T-helper 2 cell treated with Interferon-gamma antibody and Interleukin-4, amounts not matched to agents 100 ng/mL and 5 ng/mL, for 36 hours (primary cell): Measurements from ENCODE around the gene ETS2. TPM values are rescaled to one million over a fixed set of nuclear protein-coding genes. Genes with fewer than 3 reads are reported as not detected.

ENCODE experiments used
- intact Hi-C: fragments of 100-400 bp; cut with micrococcal nuclease; formaldehyde crosslinking; loops from one replicate; pipeline ENCODE4 v1.15.1; 2023
- total RNA-seq: library from RNA; stranded (reverse); gene quantifications from 2 replicates; pipeline ENCODE4 v1.2.3, GENCODE V29; 2022

The ETS2 gene
- total RNA-seq = 48.4 and 49.4 TPM in 2 replicates

DNA sequence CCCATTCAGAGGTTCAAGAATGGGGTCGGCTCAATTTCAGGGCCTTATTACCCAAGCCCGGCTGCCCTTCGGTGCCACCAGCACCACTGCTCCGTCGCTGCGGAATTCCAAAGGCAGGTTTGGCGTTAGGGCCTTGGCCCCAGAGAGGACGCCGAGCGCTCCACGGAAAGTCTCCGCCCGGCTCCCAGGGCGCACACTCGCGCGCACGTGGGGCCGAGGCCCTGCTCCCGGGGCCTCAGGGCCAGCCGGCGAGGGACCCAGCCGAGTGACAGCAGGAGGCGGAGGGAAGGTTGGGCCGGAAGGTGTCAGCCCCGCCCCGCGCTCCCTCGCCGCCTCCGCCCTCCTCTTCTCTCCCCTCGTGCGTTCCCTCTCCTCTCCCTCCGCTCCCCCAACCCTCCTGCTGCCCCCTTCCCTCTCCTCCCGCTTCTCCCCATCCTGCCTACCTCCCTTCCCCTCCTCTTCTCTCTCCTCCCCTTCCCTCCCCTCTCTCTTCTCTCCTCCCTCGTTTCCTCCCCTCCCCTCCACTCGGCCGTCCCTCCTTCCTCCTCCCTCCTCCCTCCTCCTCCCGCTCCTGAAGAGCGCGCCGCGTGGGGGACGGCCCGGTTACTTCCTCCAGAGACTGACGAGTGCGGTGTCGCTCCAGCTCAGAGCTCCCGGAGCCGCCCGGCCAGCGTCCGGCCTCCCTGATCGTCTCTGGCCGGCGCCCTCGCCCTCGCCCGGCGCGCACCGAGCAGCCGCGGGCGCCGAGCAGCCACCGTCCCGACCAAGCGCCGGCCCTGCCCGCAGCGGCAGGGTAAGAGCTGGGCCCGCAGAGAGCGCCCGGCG is at the start of gene ETS2:
ETS2 (plus strand) TSS at position 602 of the 825 bp plus-strand sequence. CDS start 4,106 bp downstream, outside the sequence.
- intact Hi-C loops = loop anchor here (1.0 to 10.0 kb wide), 8 partner anchors 26 to 507 kb away; partner anchors contain the start of gene PSMG1

DNA sequence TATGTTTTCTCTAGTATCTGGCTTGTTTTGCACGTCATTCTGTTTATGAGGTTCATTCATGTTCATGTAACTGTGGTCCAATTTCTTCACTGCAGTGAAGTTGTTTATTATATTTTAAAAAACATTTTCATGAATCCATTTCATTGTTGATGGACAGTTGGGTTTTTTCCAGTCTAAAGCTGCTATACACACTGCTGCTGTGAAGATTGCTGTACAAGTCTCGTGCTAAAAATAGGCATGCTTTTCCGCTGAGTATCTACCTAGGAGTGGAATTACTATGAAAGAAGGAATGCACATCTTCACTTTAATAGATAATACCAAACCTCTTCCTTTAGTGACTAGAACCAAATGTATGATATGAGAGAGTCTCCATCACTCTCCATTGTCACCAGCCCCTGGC is 49.0 kb upstream of the ETS2 start:
- intact Hi-C loops = no loop called here

DNA sequence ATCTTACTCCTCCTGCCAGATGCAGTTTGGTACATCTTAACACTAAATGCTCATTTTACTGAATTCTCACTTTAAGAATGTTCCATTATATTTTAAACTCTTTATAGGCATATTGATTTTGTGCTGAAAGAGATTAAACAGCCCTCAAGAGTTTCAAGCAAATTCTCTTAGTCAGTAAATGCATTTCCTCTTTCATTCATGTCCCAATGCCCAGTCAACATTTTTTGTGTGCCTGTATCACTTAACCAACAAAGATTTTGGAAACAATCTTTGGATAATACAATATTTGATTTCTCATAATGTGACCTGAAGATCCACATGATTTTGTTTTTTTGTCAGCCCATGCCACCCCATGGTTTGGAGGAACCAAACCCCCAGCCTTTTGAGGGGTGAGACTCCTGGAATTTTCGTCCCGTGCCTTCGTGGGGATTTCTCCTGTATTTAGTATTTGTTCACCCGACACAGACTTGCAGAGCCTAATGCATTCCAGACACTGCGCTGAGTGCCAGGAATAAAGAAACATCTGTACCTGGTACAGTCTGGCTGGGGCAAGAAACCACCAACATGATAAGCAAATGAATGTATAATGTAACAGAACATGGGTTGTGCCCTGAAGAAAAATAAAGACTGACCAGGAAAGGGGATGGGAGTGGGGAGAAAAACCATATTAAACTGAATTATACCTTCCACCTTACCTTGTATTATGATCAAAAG is 47.1 kb upstream of the ETS2 start:
- intact Hi-C loops = no loop called here

DNA sequence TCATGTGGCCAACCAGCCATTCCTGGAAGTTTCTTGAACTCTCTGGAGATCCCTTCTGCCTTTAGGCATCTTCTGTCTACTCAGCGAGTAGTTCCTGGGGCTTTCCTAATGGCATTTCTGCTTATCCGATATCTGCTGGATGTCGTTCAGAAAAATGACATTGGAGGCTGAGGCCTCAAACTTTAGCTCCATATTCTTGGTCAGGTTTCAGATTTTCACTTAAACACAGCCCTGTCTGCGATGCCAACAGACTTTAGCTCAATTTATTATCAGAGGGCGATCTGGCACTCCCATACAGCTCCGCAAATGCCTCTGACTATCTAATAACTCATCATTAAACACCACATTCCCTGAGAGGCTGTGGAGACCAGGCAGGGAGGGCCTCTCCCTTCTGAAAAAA is 46.3 kb upstream of the ETS2 start:
- intact Hi-C loops = no loop called here

DNA sequence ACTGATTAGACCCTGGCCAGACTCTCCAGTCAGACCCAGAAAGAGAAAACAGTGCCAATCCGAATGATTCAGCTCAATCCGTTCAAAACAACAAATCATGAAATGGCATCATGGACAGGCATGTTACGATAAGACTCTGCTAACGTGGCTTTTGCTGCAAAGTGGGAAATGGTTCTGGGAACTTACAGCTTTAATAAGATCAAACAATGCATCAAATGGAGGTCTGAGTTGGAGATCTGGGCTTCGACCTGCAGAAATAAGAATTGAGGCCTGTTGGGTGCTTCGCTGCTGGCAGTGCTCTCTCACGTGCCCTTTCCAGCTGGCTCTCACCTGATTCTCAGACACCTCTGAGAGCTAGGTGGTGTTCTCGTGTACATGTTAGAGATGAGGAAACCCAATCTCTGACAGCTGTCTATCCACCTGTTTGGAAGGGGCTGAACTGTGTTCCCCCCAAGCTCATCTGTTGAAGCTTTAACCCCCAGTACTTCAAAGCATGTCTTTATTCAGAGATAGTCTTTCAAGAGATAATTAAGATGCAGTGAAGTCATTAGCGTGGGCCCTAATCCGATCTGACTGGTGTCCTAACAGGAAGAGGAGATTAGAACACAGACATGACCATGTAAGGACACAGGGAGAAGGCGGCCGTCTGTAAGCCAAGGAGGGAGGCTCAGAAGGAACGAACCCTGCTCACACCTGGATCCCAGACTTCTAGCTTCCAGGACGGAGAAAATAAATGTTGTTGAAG is 45.5 kb upstream of the ETS2 start:
- intact Hi-C loops = no loop called here

DNA sequence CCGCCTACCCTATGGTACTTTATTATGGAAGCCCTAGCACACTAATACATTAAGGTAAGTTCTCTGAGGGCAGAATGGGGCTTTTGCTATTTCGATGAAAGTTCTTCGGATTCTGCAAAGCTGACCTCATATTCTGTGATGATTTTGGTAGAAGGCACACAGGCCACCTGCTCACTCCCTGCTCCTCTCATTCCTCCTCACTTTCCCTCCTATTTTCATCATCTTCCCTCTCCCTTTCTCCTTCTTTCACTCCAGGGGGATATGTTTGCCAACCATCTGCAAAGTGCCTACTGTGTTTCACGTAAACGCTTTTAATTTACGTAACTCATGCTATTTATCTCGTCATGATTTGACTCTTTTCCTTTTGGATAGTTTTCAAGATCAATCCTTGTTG is 45.0 kb upstream of the ETS2 start:
- intact Hi-C loops = no loop called here

DNA sequence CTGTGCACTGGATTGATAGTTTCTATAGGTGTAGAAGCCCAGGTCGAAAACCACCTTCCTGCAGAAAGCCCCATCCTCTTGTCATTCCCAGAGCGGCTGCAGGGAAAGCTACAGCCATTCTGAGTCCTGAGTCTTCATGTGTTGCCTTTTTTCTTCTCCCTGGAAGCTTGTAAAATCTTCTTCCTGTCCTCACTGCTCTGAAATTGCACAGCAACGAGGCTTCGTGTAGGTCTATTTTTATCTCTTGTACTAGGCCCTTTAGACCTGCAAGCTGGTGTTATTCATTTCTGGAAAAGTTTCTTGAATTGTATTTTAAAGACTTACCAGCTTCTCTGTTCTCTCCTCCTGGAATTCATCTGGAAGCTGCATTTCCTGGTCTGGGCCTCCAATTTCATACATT is 44.2 kb upstream of the ETS2 start:
- intact Hi-C loops = no loop called here

DNA sequence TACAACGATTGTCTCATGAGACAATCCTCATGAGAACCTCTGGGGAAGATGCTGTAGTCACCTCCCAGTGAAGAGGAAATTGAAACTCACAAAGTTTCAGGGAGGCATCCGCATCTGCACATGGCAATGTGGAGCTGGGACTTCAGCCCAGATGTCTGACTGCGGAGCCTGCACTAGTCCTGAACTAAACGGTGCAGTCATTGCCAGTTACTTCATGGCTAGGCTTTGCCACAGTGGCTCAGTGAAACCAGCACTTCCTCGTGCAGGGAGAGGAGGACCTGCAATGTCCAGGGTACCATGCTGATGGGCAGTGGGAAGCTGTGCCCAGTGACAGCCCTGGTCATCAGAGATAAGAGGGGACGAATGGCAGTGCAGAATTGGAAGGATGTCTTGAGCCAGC is 40.7 kb upstream of the ETS2 start:
- intact Hi-C loops = no loop called here

DNA sequence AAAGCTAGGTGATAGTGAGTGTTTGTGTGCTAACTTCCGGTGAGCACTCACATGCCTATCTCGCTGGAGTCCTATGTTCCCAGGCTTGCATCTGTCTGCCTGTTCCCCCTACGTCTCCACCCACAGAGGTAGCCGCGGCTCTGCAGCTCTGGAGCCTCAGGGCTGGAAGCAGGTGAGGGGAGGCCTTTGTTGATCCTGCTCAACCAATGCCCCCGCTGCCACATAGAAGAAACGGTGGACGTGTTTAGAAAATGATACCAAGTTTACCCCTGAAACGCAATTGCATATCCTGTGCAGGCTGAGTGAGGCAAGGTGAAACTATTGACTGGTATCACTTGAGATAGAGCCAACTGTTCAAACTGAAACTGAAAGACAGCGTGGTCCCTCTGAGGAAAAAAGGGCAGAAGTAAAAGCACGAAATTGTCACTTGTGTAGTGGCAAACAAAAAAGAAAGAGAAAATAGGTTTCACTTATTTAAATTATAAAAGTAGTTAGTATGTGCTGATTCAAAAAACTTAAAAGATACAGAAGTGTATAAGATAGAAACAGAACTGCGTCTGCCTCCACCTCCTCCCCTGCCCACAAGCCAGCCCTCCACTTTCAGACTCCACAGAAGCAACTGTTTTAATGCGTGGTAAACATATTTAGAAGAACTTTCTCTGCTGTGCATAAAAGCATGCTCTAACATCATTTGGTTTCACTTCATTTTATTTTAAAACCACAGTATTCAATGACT is 38.6 kb upstream of the ETS2 start:
- intact Hi-C loops = loop anchor here (1.0 to 2.0 kb wide), 5 partner anchors 26 to 416 kb away; partner anchors contain the start of genes ETS2 and PSMG1

DNA sequence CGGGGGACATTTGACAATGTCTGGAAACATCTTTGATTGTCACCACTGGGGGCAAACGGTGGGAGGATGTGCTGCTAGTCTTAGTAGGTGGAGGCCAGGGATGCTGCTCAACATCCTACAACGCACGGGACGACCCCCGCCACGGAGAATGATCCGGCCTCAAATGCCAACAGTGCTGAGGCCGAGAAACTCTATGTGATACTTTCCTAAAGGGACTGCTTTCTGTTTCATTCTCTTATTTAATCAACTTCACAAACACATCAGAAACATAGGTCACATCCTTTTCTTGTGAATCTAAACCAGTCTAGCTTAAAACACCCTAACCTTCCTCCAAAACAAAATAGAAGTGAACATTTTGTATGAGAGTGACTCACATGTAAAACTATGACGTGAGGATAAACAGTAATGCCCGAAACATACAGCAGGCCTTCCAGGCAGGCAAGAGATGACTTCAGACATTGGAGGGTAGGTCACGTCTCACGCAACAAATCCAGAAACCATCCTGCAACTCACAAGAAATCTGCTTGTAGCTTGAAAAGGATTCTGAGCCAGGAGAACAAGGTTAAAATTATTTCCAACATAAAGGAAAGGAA is 37.2 kb upstream of the ETS2 start:
- intact Hi-C loops = loop anchor here (1.0 kb wide), 1 partner anchor 13 kb away; no protein-coding TSS in a partner anchor

DNA sequence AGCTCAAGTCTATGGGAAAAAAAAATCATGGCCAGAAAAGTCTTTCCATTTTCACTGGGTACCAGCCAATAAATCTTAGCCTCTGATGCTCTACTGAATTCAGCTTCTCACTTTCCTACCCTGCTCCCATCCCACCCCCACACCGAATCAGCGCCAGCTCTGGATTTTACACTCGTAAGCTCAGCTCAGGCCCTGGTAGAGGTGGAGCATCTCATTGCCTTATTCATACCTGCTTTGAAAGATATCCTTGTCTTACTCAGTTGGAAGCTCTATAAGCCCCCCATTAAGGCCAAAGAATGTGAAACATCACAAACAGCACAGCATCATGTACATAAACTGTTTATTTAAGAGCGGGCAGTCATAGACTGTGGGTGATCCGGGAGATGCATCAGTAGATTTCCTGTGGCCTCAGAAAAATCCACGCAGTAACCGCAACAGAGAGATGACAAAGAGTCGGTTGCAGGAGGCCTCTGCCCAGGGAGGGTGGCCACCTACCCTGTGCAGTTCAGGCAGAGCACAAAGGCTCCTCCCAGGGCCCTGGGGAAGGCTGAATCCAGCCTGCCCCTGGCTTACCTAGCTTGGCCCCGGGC is 36.4 kb upstream of the ETS2 start:
- intact Hi-C loops = no loop called here

DNA sequence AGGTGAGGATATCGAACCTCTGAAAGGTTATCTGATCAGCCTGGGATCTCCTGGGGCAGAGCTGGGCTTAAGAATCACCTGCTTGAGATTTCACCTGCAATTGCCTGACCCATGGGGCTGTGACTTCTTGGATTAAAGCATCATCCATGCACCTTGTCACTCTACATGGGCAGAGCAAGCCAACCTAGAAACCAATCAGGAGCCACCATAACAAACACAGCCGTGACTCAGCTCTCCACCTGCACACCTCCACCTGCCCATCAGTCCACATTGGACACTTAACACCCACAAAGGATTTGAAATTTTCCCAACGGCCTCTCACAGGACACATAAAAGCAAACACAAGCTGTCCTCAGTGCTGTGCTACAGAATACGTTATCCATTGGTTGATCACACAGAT is 35.1 kb upstream of the ETS2 start:
- intact Hi-C loops = no loop called here

DNA sequence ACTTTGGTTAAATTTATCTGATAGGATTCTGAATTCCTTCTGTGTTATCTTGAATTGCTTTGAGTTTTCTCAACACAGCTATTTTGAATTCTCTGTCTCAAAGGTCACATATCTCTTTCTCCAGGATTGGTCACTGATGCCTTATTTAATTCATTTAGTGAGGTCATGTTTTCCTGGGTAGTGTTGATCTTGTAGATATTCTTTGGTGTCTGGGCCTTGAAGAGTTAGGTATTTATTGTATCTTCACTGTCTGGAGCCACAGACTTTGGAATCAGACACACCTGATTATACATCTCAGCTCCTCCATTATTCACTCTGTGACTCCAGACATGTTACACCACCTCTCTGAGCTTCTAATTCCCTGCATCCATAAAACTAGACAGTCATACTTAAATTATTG is 34.2 kb upstream of the ETS2 start:
- intact Hi-C loops = no loop called here

DNA sequence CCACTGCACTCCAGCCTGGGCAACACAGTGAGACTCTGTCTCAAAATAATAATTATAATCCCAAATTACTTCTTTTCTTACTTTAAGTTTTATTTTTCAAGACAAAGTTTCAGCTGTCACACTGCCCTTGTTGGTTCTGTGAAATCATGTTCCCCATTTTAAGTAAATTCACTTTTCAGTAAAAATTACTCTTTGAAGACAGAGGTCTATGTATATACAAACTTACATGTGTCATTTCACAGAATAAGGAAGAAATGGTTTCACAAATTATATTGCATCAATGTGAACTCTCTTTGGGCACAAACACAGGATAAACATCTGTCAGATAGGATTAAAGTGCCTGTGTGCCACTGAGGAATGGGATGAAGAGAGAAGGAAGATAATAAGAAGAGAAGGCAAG is 33.1 kb upstream of the ETS2 start:
- intact Hi-C loops = no loop called here

DNA sequence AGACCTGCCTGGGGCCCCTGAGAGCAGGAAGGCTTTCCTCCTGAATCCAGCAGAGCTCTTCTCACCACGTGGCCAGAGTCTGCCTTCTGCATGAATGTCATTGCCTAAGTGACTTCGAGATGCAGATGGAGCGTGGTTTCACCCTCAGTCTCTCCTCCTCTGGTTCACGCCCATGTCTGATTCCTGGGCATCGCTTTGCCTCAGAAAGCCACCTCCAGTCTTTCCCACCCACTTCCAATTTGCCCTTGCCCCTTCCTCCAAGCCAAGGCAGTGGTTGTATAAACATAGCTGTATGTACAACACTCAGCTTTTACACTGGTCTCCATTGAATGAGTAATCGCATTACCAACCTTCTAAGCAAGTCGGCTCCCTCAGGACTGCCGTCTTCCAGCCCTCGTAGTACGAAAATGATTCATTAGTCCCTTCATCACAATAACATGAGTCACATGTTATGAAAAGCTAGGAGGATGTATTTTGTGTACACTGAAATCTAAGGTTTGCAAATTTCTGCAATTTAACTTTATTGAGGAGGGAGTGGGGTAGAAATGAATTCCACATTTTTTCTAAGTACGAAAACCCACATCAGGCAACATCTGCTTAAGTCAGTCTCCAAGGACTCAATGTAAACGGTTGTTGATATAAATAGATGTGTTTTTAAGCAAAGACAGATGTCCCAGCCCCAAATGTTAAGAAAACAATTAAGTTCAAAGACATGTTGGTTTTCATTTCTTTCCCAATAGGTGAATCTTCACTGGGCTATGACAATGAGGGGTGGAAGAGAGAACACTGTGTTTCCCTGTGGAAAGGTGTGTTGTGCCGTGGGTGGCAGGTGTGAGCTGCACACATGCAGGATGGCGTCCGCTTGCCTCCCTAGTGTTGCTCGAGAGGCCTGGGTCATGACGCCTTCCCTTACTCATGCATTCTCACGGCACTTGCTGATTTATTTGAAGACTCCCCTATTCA is 32.3 kb upstream of the ETS2 start:
- intact Hi-C loops = no loop called here

DNA sequence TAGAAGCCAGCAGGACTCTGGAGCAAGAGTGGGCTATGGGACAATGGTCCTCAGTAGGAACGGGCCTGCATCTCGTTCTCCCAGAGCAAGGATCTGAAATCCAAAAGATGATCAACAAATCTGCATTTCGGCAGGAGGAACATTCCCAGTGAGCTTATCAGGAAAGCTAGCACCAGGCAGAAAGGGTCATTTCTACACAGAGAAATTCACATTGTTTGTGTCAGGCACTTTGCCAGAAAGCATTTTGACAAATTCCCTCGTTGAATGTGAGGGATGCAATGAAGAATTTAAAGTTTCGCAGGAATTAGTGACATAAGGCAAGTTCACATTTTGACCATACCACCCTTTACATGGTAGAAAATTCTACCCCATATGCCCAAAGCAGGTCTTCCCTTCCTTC is 31.6 kb upstream of the ETS2 start:
- intact Hi-C loops = no loop called here

DNA sequence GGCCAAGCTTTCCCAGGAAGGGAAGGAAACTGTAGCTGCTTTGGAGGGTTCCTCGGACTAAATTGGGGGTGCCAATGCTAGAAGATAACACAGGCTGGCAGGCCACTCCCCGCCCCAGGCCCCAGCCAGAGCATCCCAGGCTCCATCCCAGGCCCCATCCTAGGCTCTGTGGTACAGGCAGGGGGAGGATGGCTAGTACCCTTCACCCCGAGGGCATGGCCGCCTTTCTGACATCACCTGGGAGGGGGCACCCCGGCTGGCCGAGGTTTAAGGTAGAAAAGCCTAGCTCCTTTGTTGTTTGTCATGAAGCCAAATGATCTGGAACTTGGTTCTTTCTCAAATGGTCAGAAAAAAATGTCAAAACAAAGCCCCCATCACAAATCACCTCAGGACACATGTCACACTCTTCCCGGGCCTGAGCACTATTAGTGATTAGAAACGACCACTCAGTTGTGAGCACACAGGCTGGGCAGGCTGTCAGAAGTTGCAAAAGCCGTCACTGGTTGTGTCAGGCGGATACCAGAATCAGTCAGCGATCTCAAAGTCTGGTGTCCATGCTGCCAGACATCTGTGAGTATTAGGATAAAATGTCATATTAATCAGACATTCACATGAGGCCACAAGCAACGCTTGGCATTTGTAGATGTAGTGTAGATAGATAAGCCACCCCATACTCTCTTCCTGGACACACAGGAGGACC is 31.0 kb upstream of the ETS2 start:
- intact Hi-C loops = no loop called here

DNA sequence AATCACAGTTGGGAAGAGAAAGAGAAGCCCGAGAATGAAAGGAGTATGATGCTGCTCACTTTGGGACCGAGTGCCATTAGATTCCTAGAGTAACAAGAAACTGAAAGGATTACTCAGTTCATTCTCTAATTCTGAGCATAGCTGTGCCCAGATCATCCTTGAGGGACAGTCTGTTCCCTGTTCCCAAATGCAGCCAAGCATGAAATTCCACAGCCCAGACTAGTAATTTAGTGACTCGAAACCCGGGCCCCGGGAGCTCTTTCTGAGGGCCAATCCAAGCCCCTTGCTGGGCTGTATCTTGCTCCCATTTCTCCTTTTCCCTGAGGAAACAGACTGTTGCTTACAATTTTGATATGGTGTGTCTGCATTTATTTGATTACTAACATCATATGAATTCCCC is 30.0 kb upstream of the ETS2 start:
- intact Hi-C loops = no loop called here

DNA sequence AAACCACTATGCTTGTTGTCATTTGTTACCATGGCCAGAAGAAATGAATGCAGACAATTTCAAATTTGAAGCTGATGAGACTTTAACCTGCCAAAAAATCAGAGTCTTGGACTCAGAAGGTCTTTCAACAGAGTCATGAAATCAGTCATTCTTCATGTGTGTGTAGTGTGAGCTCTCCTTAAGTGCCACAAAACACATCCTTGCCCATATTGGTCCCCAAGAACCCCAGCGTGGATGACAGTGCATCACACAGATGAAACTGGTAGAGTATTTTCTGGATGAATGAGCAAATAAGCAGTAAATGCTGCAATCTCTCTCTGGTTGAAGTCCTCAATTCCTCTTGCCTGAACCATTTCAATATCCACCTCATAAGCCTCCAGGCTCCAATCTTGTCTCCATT is 28.7 kb upstream of the ETS2 start:
- intact Hi-C loops = no loop called here
